HG02943 (cell line): ENCODE measurements around the gene KNTC1.
"Not testable (repeated sequence)": the region's sequence is repeated elsewhere in the genome, so short reads cannot be mapped to it uniquely, and the experiment has no call there.

Experiments used
- ATAC-seq: cut with Tn5 transposase; IDR thresholded peaks from one replicate; pipeline ENCODE4 v1.9.1; 2021; ENCODE audit warnings: mild to moderate bottlenecking, low read depth, moderate library complexity; ENCODE audit not compliant: unreplicated experiment

The KNTC1 gene

GRCh38 chr12:122643207-122643805 is 116.3 kb downstream of the KNTC1 start:
- ATAC-seq, result no peak

DNA sequence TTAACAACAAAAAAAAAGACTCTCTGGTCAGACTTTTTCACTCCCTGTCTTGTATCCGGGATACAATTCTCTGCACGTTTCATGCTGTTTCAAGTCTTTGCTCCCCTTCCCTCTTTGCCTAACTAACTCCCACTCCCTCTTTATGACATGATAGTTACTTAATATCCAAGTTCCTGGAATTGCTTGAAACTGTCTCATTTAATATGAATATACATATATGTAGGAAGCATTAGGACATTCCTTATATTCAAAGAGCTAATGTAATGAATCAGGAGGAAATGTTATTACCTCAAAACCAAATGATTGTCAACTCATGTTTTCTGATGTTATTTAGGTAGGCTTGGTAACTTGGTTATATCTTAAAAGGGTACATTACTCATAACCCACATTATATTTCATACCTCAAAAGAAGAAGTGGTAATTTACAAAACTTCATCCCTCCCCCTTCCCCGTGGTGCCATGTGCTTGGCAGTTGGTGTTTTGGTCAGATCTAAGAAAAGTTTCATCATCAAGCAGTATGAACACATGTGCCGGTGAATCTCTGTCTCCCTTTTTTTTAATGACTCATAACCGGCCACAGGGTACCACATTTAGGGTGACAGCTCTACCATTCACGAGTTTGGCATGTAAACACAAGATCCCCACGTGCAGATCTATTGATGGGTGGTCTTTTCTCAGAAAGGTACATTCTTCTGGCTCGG is 119.6 kb downstream of the KNTC1 start:
- peak; percentile 73 for ATAC-seq

DNA sequence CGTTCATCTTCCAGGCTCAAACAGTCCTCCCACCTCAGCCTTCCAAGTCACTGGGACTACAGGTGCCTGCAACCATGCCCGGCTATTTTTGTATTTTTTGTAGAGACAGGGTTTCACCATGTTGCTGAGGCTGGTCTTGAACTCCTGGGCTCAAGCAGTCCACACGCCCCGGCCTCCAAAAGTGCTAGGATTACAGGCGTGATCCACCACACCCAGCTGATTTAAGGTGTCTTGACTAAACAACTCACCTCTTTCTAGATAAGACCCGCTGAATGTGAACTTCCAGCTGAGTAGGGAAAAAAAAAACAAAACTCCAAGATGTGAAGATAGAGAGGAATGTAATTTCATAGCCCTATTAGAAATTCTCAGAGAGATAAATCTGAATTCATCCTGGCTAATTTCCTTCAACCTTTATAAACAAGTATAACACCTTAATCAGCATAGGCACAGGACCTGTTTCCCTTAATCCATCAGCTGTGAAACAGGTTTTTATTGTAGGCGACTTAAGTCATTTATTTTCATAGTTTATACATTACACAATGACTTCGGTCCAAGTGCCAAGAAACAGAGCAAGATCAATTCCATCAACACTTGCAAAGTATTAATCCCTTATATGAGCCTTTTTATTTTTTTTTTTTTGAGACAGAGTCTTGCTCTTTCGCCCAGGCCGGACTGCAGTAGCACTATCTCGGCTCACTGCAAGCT is 124.6 kb downstream of the KNTC1 start:
- no peak for ATAC-seq

DNA sequence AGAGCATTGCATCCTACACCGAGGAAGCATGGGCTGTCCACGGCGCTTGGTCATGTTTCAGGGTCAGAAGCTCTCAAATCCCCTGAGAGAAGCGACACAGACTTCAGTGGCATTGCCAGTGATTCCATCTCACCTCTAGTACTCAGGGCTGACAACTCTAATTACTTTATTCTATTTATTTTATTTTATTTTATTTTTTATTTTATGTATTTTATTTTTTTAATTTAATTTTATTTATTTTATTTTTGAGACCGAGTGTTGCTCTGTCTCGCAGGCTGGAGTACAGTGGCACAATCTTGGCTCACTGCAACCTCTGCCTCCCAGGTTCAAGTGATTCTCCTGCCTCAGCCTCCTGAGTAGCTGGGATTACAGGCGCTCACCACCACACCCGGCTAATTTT is 126.2 kb downstream of the KNTC1 start:
- not testable (repeated sequence) for ATAC-seq

DNA sequence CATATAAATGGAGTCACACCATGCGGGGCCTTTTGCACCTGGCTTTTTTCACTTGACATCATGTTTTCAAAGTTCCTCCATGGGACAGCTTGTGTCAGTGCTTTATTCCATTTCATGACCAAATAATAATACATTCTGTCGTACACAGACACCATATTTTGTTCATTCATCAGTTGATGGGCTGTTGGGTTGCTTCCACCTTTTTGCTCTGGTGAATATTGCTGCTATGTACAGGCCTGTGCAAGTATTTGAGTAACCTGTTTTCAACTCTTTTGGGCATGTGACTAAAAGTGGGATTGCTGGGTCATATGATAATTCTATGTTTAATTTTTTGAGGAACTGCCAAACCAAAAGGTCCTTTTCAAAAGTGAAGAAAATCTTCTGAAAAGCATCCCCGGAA is 129.2 kb downstream of the KNTC1 start:
- no peak for ATAC-seq

DNA sequence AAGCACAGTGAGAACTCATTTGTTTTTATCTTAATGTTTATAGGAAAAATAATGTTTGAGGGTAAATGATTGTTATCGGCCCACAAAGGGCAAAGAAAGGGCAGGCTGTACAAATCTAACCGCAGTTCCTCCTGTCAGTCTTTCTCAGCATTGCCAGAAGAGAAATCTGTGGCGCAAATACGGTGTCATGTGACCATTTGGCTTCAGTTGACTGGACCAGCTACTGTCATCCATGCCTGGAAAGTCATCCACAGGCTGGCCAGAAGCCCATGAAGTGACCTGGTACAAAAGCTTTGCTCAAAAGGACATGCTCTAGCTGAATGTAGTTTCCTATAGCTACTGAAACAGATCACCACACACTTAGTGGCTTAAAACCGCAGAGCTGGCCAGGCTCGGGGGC is 132.5 kb downstream of the KNTC1 start:
- ATAC-seq, result no peak

- no peak for ATAC-seq
These were observed 134.2 kb downstream of the KNTC1 start for GRCh38 chr12:122661246-122661645.

DNA sequence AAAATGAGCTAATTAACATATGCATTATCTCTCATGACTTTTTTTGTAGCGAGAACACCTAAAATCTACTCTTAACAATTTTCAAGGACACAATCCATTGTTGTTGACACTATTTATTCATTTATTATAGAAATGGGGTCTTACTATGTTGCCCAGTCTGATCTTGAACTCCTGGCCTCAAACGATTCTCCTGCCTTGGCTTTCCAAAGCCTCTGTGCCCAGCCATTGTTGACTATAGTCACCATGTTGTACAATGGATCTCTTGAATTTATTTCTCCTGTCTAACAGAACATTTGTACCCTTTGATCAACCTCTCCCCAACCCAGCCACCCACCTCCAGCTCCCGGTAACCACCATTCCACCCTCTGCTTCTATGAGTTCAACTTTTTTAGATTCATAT is 134.9 kb downstream of the KNTC1 start:
- ATAC-seq, result no peak

GRCh38 chr12:122665349-122665748 is 138.3 kb downstream of the KNTC1 start:
- ATAC-seq, result no peak

DNA sequence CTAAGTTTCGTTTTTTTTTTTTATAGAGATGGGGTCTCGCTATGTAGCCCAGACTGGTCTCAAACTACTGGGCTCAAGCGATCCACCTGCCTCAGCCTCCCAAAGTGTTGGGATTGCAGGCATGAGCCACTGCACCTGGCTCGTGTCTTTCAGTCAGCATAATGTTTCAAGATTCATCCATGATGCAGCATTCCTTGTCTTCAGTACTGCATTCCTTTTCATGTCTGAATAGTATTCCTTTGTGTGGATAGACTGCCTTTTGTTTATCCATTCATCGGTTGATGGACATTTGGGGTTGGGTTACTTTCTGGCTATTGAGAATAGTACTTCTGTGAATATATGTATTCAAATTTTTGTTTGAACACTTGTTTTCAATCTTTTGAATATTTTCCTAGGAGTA is 138.7 kb downstream of the KNTC1 start:
- no peak for ATAC-seq

DNA sequence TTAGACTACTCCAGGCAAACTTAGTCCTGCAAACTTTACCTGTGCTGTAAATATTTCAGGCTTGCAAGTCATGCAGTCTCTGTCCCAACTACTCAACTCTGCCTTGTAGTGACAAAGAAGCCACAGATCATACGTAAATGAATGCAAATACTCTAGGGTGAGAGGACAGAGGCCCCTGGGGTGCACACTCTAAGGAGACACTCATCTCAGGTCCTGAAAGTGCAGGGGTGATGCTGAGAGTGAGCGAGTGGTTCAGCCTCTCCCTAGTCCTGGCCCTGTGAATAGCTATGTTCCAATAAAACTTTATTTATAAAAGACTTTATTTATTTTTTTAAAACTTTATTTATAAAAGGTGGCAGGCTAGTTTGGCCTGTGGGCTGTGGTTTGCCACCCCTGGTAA is 141.2 kb downstream of the KNTC1 start:
- no peak for ATAC-seq

GRCh38 chr12:122669397-122670070 is 142.5 kb downstream of the KNTC1 start:
- ATAC-seq, result no peak

DNA sequence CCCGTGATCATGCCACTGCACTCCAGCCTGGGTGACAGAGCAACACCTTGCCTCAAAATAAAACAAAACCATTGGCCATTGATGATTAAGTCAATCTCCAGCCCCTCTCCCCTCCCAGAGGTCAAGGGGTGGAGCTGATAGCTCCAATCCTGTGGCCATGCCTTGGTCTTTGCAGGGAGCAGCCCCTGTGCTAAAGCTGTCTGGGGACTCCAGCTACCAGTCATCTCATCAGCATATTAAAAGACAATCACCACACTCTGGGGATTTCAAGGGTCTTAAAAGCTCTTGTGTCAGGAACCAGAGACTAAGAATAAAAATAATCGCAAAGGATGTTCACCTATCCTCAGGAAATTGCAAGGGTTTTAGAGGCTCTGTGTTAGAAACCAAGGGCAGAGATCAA is 145.5 kb downstream of the KNTC1 start:
- ATAC-seq, result no peak
